ENCODE data around the gene PPCS.
"Not testable (repeated sequence)": the region's sequence is repeated elsewhere in the genome, so short reads cannot be mapped to it uniquely, and the experiment has no call there.

The PPCS gene

GRCh38 chr1:42453386-42453785, 3.0 kb upstream of the PPCS start:
- no peak for DNase-seq (ENCODE audit: low spot score)

- no peak for DNase-seq (ENCODE audit: low spot score)
Measured at GRCh38 chr1:42454403-42454802, 1.9 kb upstream of the PPCS start.

- peak; percentile 52 for DNase-seq (ENCODE audit: low spot score)
Measured at GRCh38 chr1:42456754-42457089, 379 bp downstream of the PPCS start.

- no peak for DNase-seq (ENCODE audit: low spot score)
Measured at GRCh38 chr1:42461196-42461595, 4.9 kb downstream of the PPCS start.

GRCh38 chr1:42462828-42463763, 6.8 kb downstream of the PPCS start, which contains the start of gene CCDC30:
Gene CCDC30, plus strand, starts transcription at chr1:42463286. Its CDS starts 17,266 bp downstream, at chr1:42480552.
- DNase-seq (ENCODE audit: low spot score), result peak; percentile 98

- no peak for DNase-seq (ENCODE audit: low spot score)
Measured at GRCh38 chr1:42463921-42464320, 7.6 kb downstream of the PPCS start.

- DNase-seq (ENCODE audit: low spot score), result no peak
Measured at GRCh38 chr1:42466030-42466429, 9.7 kb downstream of the PPCS start.

GRCh38 chr1:42469727-42470126, 13.4 kb downstream of the PPCS start:
- DNase-seq (ENCODE audit: low spot score), result no peak

GRCh38 chr1:42476605-42477004, 20.3 kb downstream of the PPCS start:
- no peak for DNase-seq (ENCODE audit: low spot score)

GRCh38 chr1:42477354-42477753, 21.0 kb downstream of the PPCS start:
- not testable (repeated sequence) for DNase-seq (ENCODE audit: low spot score)

- no peak for DNase-seq (ENCODE audit: low spot score)
Measured at GRCh38 chr1:42477775-42478174, 21.4 kb downstream of the PPCS start.

- DNase-seq (ENCODE audit: low spot score), result no peak
Measured at GRCh38 chr1:42479621-42480020, 23.3 kb downstream of the PPCS start.

GRCh38 chr1:42480921-42481320, 24.6 kb downstream of the PPCS start:
- DNase-seq (ENCODE audit: low spot score), result no peak

GRCh38 chr1:42482635-42483153, 26.4 kb downstream of the PPCS start:
- DNase-seq (ENCODE audit: low spot score), result no peak

- DNase-seq (ENCODE audit: low spot score), result peak; percentile 65
Measured at GRCh38 chr1:42484382-42484781, 28.0 kb downstream of the PPCS start.

- DNase-seq (ENCODE audit: low spot score), result no peak
Measured at GRCh38 chr1:42490237-42490636, 33.9 kb downstream of the PPCS start.

GRCh38 chr1:42502031-42502430, 45.7 kb downstream of the PPCS start:
- not testable (repeated sequence) for DNase-seq (ENCODE audit: low spot score)

- no peak for DNase-seq (ENCODE audit: low spot score)
Measured at GRCh38 chr1:42504535-42505128, 48.3 kb downstream of the PPCS start.

- DNase-seq (ENCODE audit: low spot score), result no peak
Measured at GRCh38 chr1:42506576-42506975, 50.2 kb downstream of the PPCS start.

All from Ammon's horn (tissue), 1 donor.